ENCODE data around the gene CCDC190. TPM values are rescaled to one million over a fixed set of nuclear protein-coding genes. Genes with fewer than 3 reads are reported as not detected.

CCDC190 gene
- total and polyA plus RNA-seq, 2 of the 13 experiments (the other 11 are each of a cell fraction or from before 2014, with no cell fraction given), result not detected

GRCh38 chr1:162908780-162909179 is 47.8 kb upstream of the CCDC190 start (continued):
- TF ChIP-seq PAXIP1 (CRISPR knock-in tag; conservative IDR thresholded peaks at IDR 0.05), result no peak
- TF ChIP-seq HMGXB3 (CRISPR knock-in tag; IDR thresholded peaks at IDR 0.05; ENCODE audit: borderline replicate concordance), result no peak
- TF ChIP-seq ZSCAN22 (CRISPR knock-in tag; IDR thresholded peaks at IDR 0.05), result no peak
- TF ChIP-seq ZZZ3 (CRISPR knock-in tag; IDR thresholded peaks at IDR 0.05; ENCODE audit: borderline replicate concordance), result no peak
- no peak for TF ChIP-seq NAIF1 (CRISPR knock-in tag; IDR thresholded peaks at IDR 0.05; ENCODE audit: borderline replicate concordance)
